Adipocyte (in vitro differentiated cells): ENCODE measurements around the gene SGO1.

ENCODE experiments used
- DNase-seq: peaks from one replicate; pipeline ENCODE4 v3.0.0-alpha.2; 2015; ENCODE audit warnings: low read depth
- H3K27me3 ChIP-seq: replicated peaks from 2 replicates; pipeline ENCODE4 v1.7.0; 2013; ENCODE audit warnings: mild to moderate bottlenecking, low read length, moderate library complexity; ENCODE audit not compliant: control insufficient read depth, insufficient read depth
- H3K36me3 ChIP-seq: 2 replicates; pipeline ENCODE4 v1.7.0; 2013; ENCODE audit warnings: low read length, mild to moderate bottlenecking, moderate library complexity; ENCODE audit not compliant: control insufficient read depth, insufficient read depth, severe bottlenecking
- H3K4me1 ChIP-seq: 2 replicates; pipeline ENCODE4 v1.7.0; 2013; ENCODE audit warnings: mild to moderate bottlenecking, low read length, moderate library complexity; ENCODE audit not compliant: control insufficient read depth, insufficient read depth
- H3K4me3 ChIP-seq: 2 replicates; pipeline ENCODE4 v1.7.0; 2013; ENCODE audit warnings: mild to moderate bottlenecking, low read length, moderate library complexity
- H3K9ac ChIP-seq: 2 replicates; pipeline ENCODE4 v1.7.0; 2013; ENCODE audit warnings: mild to moderate bottlenecking, low read length, moderate library complexity
- H3K9me3 ChIP-seq: 2 replicates; pipeline ENCODE4 v1.7.0; 2013; ENCODE audit warnings: mild to moderate bottlenecking, low read length, moderate library complexity; ENCODE audit not compliant: control insufficient read depth

Gene SGO1

DNA sequence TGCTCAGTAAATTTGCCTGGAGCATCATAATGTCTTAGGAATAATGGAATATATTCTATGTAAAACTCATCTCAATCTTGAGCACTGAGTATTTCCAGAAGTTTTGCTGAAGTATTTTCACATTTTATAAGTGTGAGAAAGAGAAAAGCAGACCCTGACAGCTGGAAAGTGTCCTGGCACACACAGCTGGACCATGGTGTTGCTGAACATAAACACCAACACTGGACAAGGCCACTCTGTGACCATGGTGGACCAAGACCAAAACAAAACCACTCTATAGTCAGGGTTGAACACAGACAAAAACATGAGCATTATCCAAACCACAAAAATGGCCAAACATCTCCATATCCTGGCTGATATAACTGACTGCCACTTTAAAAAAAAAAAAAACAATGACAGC lies 15.1 kb upstream of the SGO1 start:
- Histone ChIP-seq H3K4me1 (no peaks in the 10 kb centered on the region), H3K4me3 (no peak overlapping the region), H3K9ac (no peak overlapping the region), H3K36me3 (no peaks in the 10 kb centered on the region), H3K27me3 (no peaks in the 10 kb centered on the region), H3K9me3 (peaks cover 3% of the 10 kb centered on the region)
- DNase-seq, result no peak

DNA sequence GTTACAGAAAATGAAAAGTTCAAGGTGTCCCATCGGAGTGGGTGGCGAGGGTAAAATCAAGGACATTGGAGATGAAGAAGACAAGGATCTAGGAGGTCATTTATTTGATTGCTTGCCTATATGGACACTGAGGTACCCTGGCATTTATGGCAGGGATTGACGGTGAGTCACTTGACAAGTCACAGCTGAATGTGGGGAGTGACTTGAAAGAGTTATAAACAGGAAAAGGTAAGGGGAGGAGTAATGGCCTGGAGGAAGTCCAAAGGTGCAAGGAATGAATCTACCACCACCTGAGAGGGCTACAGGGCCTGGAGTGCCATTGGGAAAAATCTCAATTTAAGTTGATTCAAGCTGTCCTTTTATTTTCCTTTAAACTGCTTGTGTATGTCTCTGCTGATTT lies 11.8 kb upstream of the SGO1 start:
- H3K4me1 ChIP-seq, result no peaks in the 10 kb centered on the region
- H3K27me3 ChIP-seq, result no peaks in the 10 kb centered on the region
- H3K9me3 ChIP-seq, result no peaks in the 10 kb centered on the region
- H3K36me3 ChIP-seq, result no peaks in the 10 kb centered on the region
- no peak for DNase-seq
- H3K9ac ChIP-seq, result no peak overlapping the region
- no peak overlapping the region for H3K4me3 ChIP-seq

DNA sequence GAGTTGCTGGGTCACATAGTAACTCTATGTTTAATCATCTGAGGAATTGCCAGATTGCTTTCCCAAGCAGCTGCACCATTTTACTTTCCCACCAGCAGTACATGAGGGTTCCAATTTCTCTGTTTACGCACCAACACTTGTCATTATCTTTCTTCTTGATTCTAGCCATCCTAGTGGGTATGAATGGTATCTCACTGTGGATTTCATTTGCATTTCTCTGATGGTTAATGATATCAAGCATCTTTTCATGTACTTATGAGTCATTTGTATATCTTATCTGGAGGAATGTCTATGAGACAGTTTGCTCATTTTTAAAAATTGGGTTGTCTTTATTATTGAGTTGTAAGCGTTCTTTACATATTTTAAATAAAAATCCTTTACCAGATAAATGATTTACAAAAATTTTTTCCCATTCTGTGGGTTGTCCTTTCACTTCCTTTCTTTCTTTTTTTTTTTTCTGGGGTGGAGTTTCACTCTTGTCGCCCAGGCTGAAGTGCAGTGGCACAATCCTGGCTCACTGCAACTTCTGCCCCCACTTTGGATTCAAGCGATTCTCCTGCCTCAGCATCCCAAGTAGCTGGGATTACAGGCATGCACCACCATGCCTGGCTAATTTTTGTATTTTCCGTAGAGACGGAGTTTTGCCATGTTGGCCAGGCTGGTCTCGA lies 8.9 kb upstream of the SGO1 start:
- no peak for DNase-seq
- H3K27me3 ChIP-seq, result no peaks in the 10 kb centered on the region
- no peaks in the 10 kb centered on the region for H3K9me3 ChIP-seq
- H3K4me1 ChIP-seq, result no peaks in the 10 kb centered on the region
- no peak overlapping the region for H3K9ac ChIP-seq
- H3K36me3 ChIP-seq, result no peaks in the 10 kb centered on the region
- H3K4me3 ChIP-seq, result no peak overlapping the region

GRCh38 chr3:20190991-20191390 lies 5.0 kb upstream of the SGO1 start:
- H3K27me3 ChIP-seq, result no peaks in the 10 kb centered on the region
- H3K4me1 ChIP-seq, result peaks cover 9% of the 10 kb centered on the region
- H3K9ac ChIP-seq, result no peak overlapping the region
- no peak overlapping the region for H3K4me3 ChIP-seq
- DNase-seq, result no peak
- no peaks in the 10 kb centered on the region for H3K36me3 ChIP-seq
- H3K9me3 ChIP-seq, result no peaks in the 10 kb centered on the region

DNA sequence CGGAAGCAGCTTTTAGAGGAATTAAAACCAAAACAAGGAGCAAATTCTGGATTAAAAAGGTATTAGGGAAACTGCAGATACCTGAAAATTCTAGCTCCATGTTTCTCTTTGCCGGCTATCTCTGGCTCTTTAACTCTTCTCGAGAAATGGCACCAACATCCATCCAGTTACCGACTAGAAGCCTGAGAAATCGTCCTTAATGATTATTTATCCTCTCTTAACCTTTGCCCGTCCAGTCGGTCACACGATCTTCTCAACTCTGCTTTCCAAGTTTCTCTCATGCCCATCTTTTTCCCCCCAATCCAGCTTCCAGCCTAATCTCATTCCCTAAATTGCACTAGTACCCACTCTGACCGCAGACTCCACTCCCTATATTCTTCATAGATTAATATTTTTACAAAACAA lies 596 bp upstream of the SGO1 start:
- Histone ChIP-seq H3K27me3 (no peaks in the 10 kb centered on the region), H3K9me3 (no peaks in the 10 kb centered on the region), H3K4me1 (peaks cover 9% of the 10 kb centered on the region), H3K36me3 (no peaks in the 10 kb centered on the region), H3K9ac (peak overlapping the region; percentile 87), H3K4me3 (peak overlapping the region; percentile 97)
- peak; percentile 43 for DNase-seq

DNA sequence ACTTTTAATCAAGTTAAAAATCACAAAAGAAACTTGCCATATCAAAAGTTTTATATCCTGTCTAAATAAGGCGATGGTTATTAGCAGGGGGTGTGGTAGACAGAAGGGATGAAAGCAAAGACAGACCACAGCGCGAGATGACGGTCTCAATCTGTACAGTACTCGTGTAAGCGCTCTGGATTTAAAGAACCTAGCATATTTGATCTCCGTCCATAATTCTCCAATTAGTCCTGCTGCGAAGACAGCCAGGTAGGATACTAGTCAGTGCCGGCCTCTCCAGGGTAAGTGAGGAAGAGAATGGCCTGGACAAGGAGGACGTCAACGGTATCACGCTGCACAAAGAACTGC lies 701 bp downstream of the SGO1 start:
- peaks cover 9% of the 10 kb centered on the region for H3K4me1 ChIP-seq
- H3K27me3 ChIP-seq, result no peaks in the 10 kb centered on the region
- no peaks in the 10 kb centered on the region for H3K9me3 ChIP-seq
- H3K9ac ChIP-seq, result peak overlapping the region; percentile 87
- no peaks in the 10 kb centered on the region for H3K36me3 ChIP-seq
- peak; percentile 45 for DNase-seq
- peak overlapping the region; percentile 97 for H3K4me3 ChIP-seq

DNA sequence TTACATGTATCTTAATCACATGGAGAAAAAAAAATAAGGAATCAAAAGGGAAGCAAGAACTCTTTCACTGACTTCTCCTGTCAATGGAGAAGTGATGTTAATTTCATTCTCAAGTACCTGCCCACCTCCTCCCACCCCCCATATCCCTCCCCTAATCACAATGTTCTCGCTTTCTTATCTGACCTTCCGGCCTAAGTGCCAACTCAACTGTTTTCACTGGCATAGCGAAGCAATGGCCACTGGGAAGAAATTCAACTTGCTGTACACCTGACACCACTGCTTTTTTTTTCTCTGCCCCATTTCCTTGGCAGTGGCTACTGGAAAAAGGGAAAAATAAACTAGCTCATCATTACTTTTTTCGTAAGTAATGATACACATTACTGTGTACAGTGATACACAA lies 3.8 kb downstream of the SGO1 start:
- H3K9me3 ChIP-seq, result no peaks in the 10 kb centered on the region
- peaks cover 5% of the 10 kb centered on the region for H3K4me1 ChIP-seq
- no peaks in the 10 kb centered on the region for H3K36me3 ChIP-seq
- no peak overlapping the region for H3K4me3 ChIP-seq
- H3K27me3 ChIP-seq, result no peaks in the 10 kb centered on the region
- no peak for DNase-seq
- no peak overlapping the region for H3K9ac ChIP-seq

GRCh38 chr3:20181276-20181675 lies 4.7 kb downstream of the SGO1 start:
- H3K27me3 ChIP-seq, result no peaks in the 10 kb centered on the region
- no peak overlapping the region for H3K9ac ChIP-seq
- no peaks in the 10 kb centered on the region for H3K9me3 ChIP-seq
- no peak for DNase-seq
- H3K36me3 ChIP-seq, result no peaks in the 10 kb centered on the region
- H3K4me3 ChIP-seq, result no peak overlapping the region
- H3K4me1 ChIP-seq, result no peaks in the 10 kb centered on the region

DNA sequence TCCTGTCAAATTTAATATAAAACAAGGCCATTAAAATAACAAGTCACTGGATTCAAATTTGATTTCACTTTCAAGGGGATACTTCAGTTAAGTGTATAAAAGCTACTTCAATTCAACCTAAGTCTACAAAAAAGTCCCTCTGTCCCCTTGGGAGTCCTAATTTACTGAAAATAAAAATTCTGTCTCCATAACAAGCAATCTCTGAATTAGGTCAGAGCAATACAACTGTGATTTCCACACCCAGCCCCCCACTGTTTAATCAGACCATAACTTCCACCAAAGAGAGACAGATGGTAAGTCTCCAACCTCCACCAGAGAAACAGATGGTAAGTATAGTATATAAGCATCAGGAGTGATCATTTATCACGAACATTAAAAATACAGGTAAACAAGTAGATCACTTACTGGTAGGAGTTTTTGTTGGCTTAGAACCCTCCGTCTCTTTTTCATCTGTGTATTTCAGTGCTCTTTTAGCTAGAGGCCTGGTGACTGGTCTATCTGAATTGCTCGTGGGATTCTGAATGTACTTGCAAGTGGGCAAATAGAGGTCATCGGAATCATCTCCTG lies 12.1 kb downstream of the SGO1 start:
- Histone ChIP-seq H3K4me1 (no peaks in the 10 kb centered on the region), H3K36me3 (no peaks in the 10 kb centered on the region), H3K9me3 (no peaks in the 10 kb centered on the region), H3K27me3 (no peaks in the 10 kb centered on the region), H3K4me3 (no peak overlapping the region), H3K9ac (no peak overlapping the region)
- no peak for DNase-seq

DNA sequence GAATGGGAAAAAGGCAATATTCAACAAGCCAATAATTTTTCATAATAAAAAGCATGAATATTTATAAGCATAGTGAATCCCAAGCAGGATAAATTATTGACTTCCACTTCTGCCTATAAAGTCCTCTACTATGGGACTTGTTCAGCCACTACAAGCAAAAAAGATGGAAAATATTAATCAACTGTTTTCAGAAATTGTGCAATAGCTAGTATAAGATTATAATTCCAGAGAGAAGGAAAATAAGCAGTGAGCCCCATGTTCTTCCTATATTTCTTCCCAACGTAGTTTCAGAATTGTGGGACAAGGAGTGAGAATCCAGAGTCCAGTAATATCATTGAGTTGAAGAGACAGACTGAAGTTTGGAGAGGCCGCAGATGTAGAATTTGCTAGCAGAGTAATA lies 24.3 kb downstream of the SGO1 start:
- Histone ChIP-seq H3K4me3 (no peak overlapping the region), H3K9me3 (no peaks in the 10 kb centered on the region), H3K27me3 (no peaks in the 10 kb centered on the region), H3K9ac (no peak overlapping the region), H3K36me3 (no peaks in the 10 kb centered on the region), H3K4me1 (no peaks in the 10 kb centered on the region)
- DNase-seq, result no peak

GRCh38 chr3:20160230-20160629 lies 25.8 kb downstream of the SGO1 start:
- H3K36me3 ChIP-seq, result no peaks in the 10 kb centered on the region
- no peaks in the 10 kb centered on the region for H3K4me1 ChIP-seq
- no peak overlapping the region for H3K9ac ChIP-seq
- H3K9me3 ChIP-seq, result no peaks in the 10 kb centered on the region
- no peak for DNase-seq
- no peak overlapping the region for H3K4me3 ChIP-seq
- H3K27me3 ChIP-seq, result no peaks in the 10 kb centered on the region

- H3K9me3 ChIP-seq, result no peaks in the 10 kb centered on the region
- H3K4me3 ChIP-seq, result no peak overlapping the region
- no peak for DNase-seq
- no peak overlapping the region for H3K9ac ChIP-seq
- no peaks in the 10 kb centered on the region for H3K27me3 ChIP-seq
- no peaks in the 10 kb centered on the region for H3K4me1 ChIP-seq
- H3K36me3 ChIP-seq, result no peaks in the 10 kb centered on the region
Observed at GRCh38 chr3:20154928-20155327, 31.1 kb downstream of the SGO1 start.
